Mesothelial cell of epicardium (in vitro differentiated cells): ENCODE results near the gene TXNL4B. TPM values are rescaled to one million over a fixed set of nuclear protein-coding genes. Genes with fewer than 3 reads are reported as not detected.

Experiments used
- DNase-seq, 2 experiments: peaks; one replicate each; pipeline ENCODE4 v3.0.0; 2021; ENCODE audit warnings: low spot score in 2 of 2; ENCODE audit not compliant: unreplicated experiment in 2 of 2
- H3K27ac Mint-ChIP-seq: 2 replicates; pipeline ENCODE4 v1.8.0; 2021; ENCODE audit warnings: mixed read lengths
- H3K27me3 Mint-ChIP-seq: 2 replicates; pipeline ENCODE4 v1.8.0; 2021; ENCODE audit warnings: low read depth, mixed read lengths
- H3K36me3 Mint-ChIP-seq: 2 replicates; pipeline ENCODE4 v1.8.0; 2021; ENCODE audit warnings: mixed read lengths
- H3K4me1 Mint-ChIP-seq: 2 replicates; pipeline ENCODE4 v1.8.0; 2021; ENCODE audit warnings: mixed read lengths
- H3K4me3 Mint-ChIP-seq: 2 replicates; pipeline ENCODE4 v1.8.0; 2021; ENCODE audit warnings: mild to moderate bottlenecking, moderate library complexity, mixed read lengths
- H3K9me3 Mint-ChIP-seq: 2 replicates; pipeline ENCODE4 v1.8.0; 2021; ENCODE audit warnings: mixed read lengths
- CTCF ChIP-seq: fragments of 200-600 bp; sonication (generic); IDR thresholded peaks from one replicate; pipeline ENCODE4 v1.5.0; 2021; ENCODE audit warnings: antibody characterized with exemption; ENCODE audit not compliant: unreplicated experiment
- total RNA-seq: library from RNA; stranded (reverse); gene quantifications from 3 replicates; pipeline ENCODE4 v1.2.1, GENCODE V29; 2021

The TXNL4B gene
- total RNA-seq, 1 donor from 2014 or later: 17.6 TPM

DNA sequence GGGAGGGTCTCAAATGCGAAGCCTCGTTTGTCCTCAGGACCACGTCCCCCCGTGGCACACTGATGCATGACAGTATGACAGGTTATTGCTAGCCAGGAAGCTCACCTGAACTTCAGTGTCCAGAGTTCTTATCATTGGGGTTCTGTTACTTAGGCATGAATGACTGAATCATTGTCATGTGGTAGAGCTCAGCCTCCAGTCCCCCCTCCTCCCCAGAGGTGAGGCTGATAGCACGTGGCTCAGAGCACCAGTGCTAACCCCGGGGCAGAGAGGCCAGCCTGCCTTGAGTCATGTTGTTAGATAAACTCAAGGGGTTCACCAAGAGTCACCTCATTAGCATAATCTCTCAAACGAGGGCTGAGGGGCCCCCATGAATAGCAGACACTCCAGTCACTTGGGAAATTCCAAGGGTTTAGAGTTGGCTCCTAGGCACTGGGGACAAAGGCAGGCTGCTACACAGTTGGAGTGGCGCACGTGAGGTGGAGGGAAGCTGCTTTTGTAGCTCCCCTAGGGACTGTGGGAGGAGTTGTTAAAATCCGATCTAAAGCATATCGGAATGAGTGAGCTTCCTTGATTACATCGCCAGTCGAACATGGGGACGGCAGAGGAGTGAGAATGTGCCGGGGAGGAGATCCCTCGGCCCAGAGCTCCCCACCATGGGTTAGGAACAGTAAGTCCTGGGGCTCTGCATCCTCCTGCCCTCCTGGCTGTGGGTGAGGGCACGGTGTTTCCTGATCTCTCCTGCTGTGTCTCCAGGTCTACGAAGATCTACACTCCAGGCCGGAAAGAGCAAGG is 18.4 kb upstream of the TXNL4B start:
- DNase-seq: no peak
- Mint-ChIP-seq H3K4me3 (no peak overlapping the region), H3K27me3 (no peaks in the 10 kb centered on the region), H3K9me3 (peaks cover 16% of the 10 kb centered on the region), H3K36me3 (peaks cover 53% of the 10 kb centered on the region), H3K27ac (no peak overlapping the region), H3K4me1 (no peaks in the 10 kb centered on the region)
- no peak for TF ChIP-seq CTCF

GRCh38 chr16:72110662-72111615 is 17.5 kb upstream of the TXNL4B start:
- no peak for DNase-seq
- no peaks in the 10 kb centered on the region for H3K27me3 Mint-ChIP-seq
- H3K27ac Mint-ChIP-seq: no peak overlapping the region
- TF ChIP-seq CTCF: no peak
- peaks cover 9% of the 10 kb centered on the region for H3K9me3 Mint-ChIP-seq
- peaks cover 50% of the 10 kb centered on the region for H3K36me3 Mint-ChIP-seq
- H3K4me3 Mint-ChIP-seq: no peak overlapping the region
- no peaks in the 10 kb centered on the region for H3K4me1 Mint-ChIP-seq

DNA sequence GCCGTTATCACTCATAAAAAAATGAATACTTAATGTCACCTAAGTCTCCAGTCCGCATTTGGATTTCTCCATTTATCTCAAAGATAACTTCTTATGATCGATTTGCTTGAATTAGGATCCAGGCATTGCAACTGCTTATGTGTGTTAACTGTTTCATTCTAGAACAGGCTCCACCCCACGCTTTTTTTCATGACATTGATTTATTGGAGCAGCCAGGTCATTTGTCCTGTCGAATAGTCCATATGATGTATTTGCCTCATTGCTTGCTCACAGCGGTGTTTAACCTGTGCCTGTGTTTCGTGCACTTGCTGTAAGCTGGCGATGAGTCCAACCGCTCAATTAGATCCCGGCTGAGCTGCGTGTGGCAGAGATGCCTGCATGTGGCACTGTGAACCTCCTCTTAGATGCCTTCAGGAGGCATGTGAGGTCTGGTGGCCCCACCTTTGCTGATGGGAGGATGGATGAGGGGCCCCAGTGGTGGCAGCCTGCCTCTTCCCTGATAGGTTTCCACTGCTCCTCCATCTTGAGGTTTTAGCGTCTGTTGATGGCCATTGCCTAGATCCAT is 16.6 kb upstream of the TXNL4B start:
- Mint-ChIP-seq H3K27me3 (no peaks in the 10 kb centered on the region), H3K27ac (no peak overlapping the region), H3K9me3 (peaks cover 6% of the 10 kb centered on the region), H3K36me3 (peaks cover 55% of the 10 kb centered on the region), H3K4me3 (no peak overlapping the region), H3K4me1 (no peaks in the 10 kb centered on the region)
- DNase-seq: no peak
- TF ChIP-seq CTCF: no peak

- H3K36me3 Mint-ChIP-seq: peaks cover 53% of the 10 kb centered on the region
- no peak overlapping the region for H3K4me3 Mint-ChIP-seq
- DNase-seq: no peak
- TF ChIP-seq CTCF: no peak
- no peak overlapping the region for H3K27ac Mint-ChIP-seq
- no peaks in the 10 kb centered on the region for H3K27me3 Mint-ChIP-seq
- H3K9me3 Mint-ChIP-seq: no peaks in the 10 kb centered on the region
- H3K4me1 Mint-ChIP-seq: no peaks in the 10 kb centered on the region
Observed at GRCh38 chr16:72109300-72109699, 15.9 kb upstream of the TXNL4B start.

DNA sequence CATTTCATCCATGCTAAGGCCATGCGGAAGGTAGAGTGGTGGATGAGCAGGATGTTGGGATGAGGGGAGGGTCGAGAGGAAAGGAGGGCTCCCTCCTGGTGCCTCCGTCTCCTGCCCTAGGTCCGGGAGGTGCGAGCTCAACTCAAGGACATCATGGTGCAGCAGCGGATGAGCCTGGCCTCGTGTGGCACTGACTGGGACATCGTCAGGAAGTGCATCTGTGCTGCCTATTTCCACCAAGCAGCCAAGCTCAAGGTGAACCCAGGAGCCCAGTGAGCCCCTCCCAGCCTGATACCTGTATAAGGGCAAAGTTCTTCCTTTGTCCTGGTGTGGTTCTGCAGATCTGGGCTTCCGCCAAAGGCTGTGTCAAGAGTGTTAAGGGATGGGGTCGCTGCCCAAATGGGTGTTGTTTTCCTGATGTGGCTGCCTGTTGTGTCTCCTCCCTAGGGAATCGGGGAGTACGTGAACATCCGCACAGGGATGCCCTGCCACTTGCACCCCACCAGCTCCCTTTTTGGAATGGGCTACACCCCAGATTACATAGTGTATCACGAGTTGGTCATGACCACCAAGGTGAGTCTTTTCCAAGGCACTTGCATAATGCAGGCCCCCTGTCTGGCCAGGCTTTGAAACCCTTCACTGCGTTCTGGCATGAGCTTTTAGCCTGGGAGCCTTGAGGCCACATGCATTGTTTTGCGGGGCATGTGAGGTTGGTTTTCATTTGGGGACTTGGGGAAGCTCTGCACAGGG is 15.1 kb upstream of the TXNL4B start:
- Mint-ChIP-seq H3K9me3 (no peaks in the 10 kb centered on the region), H3K27me3 (no peaks in the 10 kb centered on the region), H3K36me3 (peaks cover 55% of the 10 kb centered on the region), H3K27ac (no peak overlapping the region), H3K4me3 (no peak overlapping the region), H3K4me1 (no peaks in the 10 kb centered on the region)
- TF ChIP-seq CTCF: no peak
- peak in 1 of 2 experiments; percentile 14 for DNase-seq
